Measurements from ENCODE around the gene ANXA5.

ANXA5 gene

GRCh38 chr4:121711263-121712000 lies 14.7 kb upstream of the ANXA5 start:
- peak; percentile 31 for DNase-seq

- DNase-seq: no peak
These were observed 13.1 kb upstream of the ANXA5 start for GRCh38 chr4:121709766-121710405.

GRCh38 chr4:121707344-121707743 lies 10.6 kb upstream of the ANXA5 start:
- DNase-seq: no peak

GRCh38 chr4:121706595-121707021 lies 9.8 kb upstream of the ANXA5 start:
- DNase-seq: no peak

- no peak for DNase-seq
These were observed 8.7 kb upstream of the ANXA5 start for GRCh38 chr4:121705521-121705920.

- DNase-seq: no peak
These were observed 5.4 kb upstream of the ANXA5 start for GRCh38 chr4:121702136-121702535.

- DNase-seq: no peak
These were observed 4.5 kb upstream of the ANXA5 start for GRCh38 chr4:121701263-121701662.

GRCh38 chr4:121698236-121698671 lies 1.5 kb upstream of the ANXA5 start:
- no peak for DNase-seq

- no peak for DNase-seq
These were observed 784 bp upstream of the ANXA5 start for GRCh38 chr4:121697564-121697963.

GRCh38 chr4:121696170-121696580 lies 605 bp downstream of the ANXA5 start:
- peak; percentile 16 for DNase-seq

- no peak for DNase-seq
These were observed 2.9 kb downstream of the ANXA5 start for GRCh38 chr4:121693886-121694285.

GRCh38 chr4:121693450-121693849 lies 3.3 kb downstream of the ANXA5 start:
- no peak for DNase-seq

- DNase-seq: no peak
These were observed 4.5 kb downstream of the ANXA5 start for GRCh38 chr4:121692261-121692660.

- no peak for DNase-seq
These were observed 6.8 kb downstream of the ANXA5 start for GRCh38 chr4:121690001-121690400.

- no peak for DNase-seq
These were observed 8.1 kb downstream of the ANXA5 start for GRCh38 chr4:121688701-121689100.

- no peak for DNase-seq
These were observed 8.5 kb downstream of the ANXA5 start for GRCh38 chr4:121688261-121688660.

- DNase-seq: no peak
These were observed 10.5 kb downstream of the ANXA5 start for GRCh38 chr4:121686255-121686654.

GRCh38 chr4:121685257-121685656 lies 11.5 kb downstream of the ANXA5 start:
- no peak for DNase-seq

GRCh38 chr4:121684561-121684960 lies 12.2 kb downstream of the ANXA5 start:
- no peak for DNase-seq

- DNase-seq: no peak
These were observed 12.8 kb downstream of the ANXA5 start for GRCh38 chr4:121684016-121684415.

- DNase-seq: no peak
These were observed 16.2 kb downstream of the ANXA5 start for GRCh38 chr4:121680571-121680970.

- no peak for DNase-seq
These were observed 16.8 kb downstream of the ANXA5 start for GRCh38 chr4:121679951-121680350.

GRCh38 chr4:121679267-121679666 lies 17.5 kb downstream of the ANXA5 start:
- DNase-seq: no peak

GRCh38 chr4:121677524-121677923 lies 19.3 kb downstream of the ANXA5 start:
- DNase-seq: no peak
